Panc1 (cell line): ENCODE results near the gene KIF26A. TPM values are rescaled to one million over a fixed set of nuclear protein-coding genes. Genes with fewer than 3 reads are reported as not detected.

Experiments used
- microRNA-seq: library from miRNA; unstranded; fragments of <30 nt; microRNA quantifications from one replicate; pipeline ENCODE4 v1.1.0, GENCODE V29; 2020; ENCODE audit not compliant: unreplicated experiment
- total RNA-seq: library from RNA; stranded (reverse); gene quantifications from one replicate; pipeline ENCODE4 v1.2.1, GENCODE V29; 2021; ENCODE audit not compliant: unreplicated experiment

Gene KIF26A
- total RNA-seq, 1 experiment from 2014 or later, result 4.4 TPM

Small RNA genes lying within 50 kb of the gene (microRNA-seq; reads per million reads assigned to microRNA genes)
- gene MIR203A, result not detected
- gene MIR203B, result not detected

Other genes starting within 250 kb of the KIF26A start
- not detected for gene TDRD9, start 210.1 kb upstream of the KIF26A start, total RNA-seq
- not detected for gene RD3L, start 196.1 kb upstream of the KIF26A start, total RNA-seq
- not detected for gene ASPG, start 52.9 kb upstream of the KIF26A start, total RNA-seq